Activated CD4-positive, CD25-positive, alpha-beta regulatory T cell treated with anti-CD3 and anti-CD28 coated beads, Interleukin-2, amount 50 U/mL, for 72 hours (primary cell): ENCODE results near the gene CAMK2B.

Experiments
- DNase-seq: peaks from one replicate; pipeline ENCODE4 v3.0.0; 2021

Gene CAMK2B

GRCh38 chr7:44247868-44248651, 77.3 kb downstream of the CAMK2B start:
- no peak for DNase-seq

- DNase-seq = no peak
Measured at GRCh38 chr7:44246396-44247113, 78.8 kb downstream of the CAMK2B start.

GRCh38 chr7:44244282-44244681, 81.1 kb downstream of the CAMK2B start:
- DNase-seq = peak; percentile 42

- DNase-seq = no peak
Measured at GRCh38 chr7:44242091-44242490, 83.3 kb downstream of the CAMK2B start.

GRCh38 chr7:44240983-44241510, 84.3 kb downstream of the CAMK2B start:
- DNase-seq = peak; percentile 52

- no peak for DNase-seq
Measured at GRCh38 chr7:44240376-44240775, 85.0 kb downstream of the CAMK2B start.

GRCh38 chr7:44239361-44239760, 86.0 kb downstream of the CAMK2B start:
- DNase-seq = no peak

GRCh38 chr7:44238116-44238695, 87.2 kb downstream of the CAMK2B start:
- DNase-seq = no peak

- DNase-seq = no peak
Measured at GRCh38 chr7:44237696-44238095, 87.7 kb downstream of the CAMK2B start.

GRCh38 chr7:44236333-44236728, 89.1 kb downstream of the CAMK2B start:
- DNase-seq = no peak

- DNase-seq = no peak
Measured at GRCh38 chr7:44235582-44236332, 89.6 kb downstream of the CAMK2B start.

GRCh38 chr7:44235066-44235465, 90.3 kb downstream of the CAMK2B start:
- no peak for DNase-seq

GRCh38 chr7:44232901-44233715, 92.3 kb downstream of the CAMK2B start:
- DNase-seq = no peak

- DNase-seq = no peak
Measured at GRCh38 chr7:44232396-44232795, 93.0 kb downstream of the CAMK2B start.

- DNase-seq = no peak
Measured at GRCh38 chr7:44231088-44231487, 94.3 kb downstream of the CAMK2B start.

GRCh38 chr7:44230286-44230685, 95.1 kb downstream of the CAMK2B start:
- DNase-seq = no peak

GRCh38 chr7:44229546-44230105, 95.8 kb downstream of the CAMK2B start:
- DNase-seq = no peak

- DNase-seq = no peak
Measured at GRCh38 chr7:44228571-44229350, 96.6 kb downstream of the CAMK2B start.

- no peak for DNase-seq
Measured at GRCh38 chr7:44227911-44228310, 97.5 kb downstream of the CAMK2B start.

- no peak for DNase-seq
Measured at GRCh38 chr7:44226396-44226753, 99.0 kb downstream of the CAMK2B start.
